Testis (tissue), 2 donors: ENCODE data around the gene OR51B4.

Experiments
- CTCF ChIP-seq, 3 experiments: fragments of 450-650 bp in 2 of 3; fragments of 200-600 bp in 1 of 3; sonication (generic) in 1 of 3; IDR thresholded peaks; one replicate each; pipeline ENCODE4 v1.5.1; 2016 to 2019; ENCODE audit warnings: antibody characterized with exemption in 3 of 3, mild to moderate bottlenecking in 2 of 3, moderate library complexity in 1 of 3
- POLR2A ChIP-seq: fragments of 450-650 bp; IDR thresholded peaks from one replicate; pipeline ENCODE4 v1.6.1; 2017; ENCODE audit warnings: antibody characterized with exemption, mild to moderate bottlenecking, moderate library complexity

DNA sequence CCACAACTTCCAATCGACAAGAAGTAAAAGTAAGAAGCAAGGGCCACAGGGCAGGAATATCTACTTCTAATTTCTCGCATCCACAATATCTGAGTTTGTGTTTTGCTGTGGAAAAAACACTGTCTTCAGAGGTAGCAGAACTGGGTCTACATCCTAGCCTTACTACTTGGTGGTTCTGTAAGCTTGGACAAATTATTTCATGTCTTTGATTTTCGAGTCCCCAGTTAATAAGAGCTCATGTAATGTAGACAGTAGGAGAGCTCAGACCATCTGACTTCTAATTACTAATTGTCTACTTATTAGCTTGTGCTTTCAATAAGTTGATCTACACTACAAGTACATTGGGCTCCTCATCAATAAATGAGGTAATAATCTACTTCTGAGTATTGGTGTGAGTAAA is 18.7 kb downstream of the OR51B4 start:
- TF ChIP-seq CTCF (IDR thresholded peaks at IDR 0.05) (no peak), POLR2A (no peak)
